HG03342 (cell line): ENCODE results near the gene IER2.

Source experiments
- ATAC-seq: cut with Tn5 transposase; IDR thresholded peaks from one replicate; pipeline ENCODE4 v1.9.1; 2021; ENCODE audit warnings: mild to moderate bottlenecking, moderate library complexity; ENCODE audit not compliant: unreplicated experiment

The IER2 gene

DNA sequence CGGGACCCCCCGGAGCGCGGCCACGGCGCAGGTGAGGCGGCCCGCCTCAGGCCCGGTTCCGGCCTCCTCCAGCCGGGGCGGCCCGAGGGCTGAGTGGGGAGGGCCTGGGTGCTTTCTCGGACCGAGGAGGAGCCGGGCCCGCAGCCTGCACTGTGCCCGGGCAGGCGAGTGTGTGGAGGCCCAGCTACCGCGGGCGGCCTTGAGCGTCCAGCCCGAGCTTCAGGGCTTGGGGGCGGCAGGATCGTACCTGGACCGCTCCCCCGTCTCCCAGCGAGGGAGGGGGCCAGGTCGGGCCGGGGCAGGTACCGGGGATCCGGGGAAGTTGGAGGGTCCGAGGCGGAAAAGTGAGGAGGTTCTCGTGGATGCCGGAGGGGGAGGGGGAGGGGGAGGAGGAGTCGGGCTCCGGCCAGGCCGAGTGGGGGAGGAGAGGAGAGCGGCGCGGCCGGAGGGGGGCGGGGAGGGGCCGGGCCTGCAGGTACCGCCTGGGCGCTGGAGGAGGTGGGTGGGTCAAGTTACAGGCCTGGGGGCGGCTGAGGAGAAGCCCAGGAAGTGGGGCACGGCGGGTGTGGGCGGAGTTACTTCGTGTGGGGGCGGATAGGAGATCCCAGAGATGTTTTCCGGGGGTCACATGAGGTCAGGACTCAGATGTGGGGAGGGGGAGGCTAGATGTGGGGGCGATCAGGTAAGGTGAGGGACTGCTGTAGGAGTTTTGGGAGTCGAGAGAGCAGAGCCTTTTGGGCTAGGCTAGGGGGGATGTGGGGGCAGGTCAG is 31.6 kb upstream of the IER2 start:
- no peak for ATAC-seq

DNA sequence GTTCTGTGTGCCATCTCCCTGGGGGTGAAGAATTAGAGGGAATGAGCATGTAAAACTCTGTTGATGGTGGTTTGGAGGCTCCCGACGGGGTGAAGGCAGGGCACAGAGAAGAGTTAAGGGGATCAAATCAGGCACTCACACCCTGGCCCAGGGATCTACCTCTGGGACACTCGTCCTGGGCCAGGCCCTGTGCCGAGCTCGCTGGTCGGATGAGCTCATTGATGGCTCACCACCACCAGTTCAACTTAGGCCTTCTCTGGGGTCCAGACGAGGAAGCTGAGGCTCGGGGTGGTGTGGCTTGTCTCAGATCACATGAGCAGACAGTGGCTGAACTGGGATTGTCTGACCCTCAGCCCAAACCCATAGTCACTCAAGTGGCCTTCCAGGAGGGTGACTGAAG is 30.6 kb upstream of the IER2 start:
- ATAC-seq, result no peak

DNA sequence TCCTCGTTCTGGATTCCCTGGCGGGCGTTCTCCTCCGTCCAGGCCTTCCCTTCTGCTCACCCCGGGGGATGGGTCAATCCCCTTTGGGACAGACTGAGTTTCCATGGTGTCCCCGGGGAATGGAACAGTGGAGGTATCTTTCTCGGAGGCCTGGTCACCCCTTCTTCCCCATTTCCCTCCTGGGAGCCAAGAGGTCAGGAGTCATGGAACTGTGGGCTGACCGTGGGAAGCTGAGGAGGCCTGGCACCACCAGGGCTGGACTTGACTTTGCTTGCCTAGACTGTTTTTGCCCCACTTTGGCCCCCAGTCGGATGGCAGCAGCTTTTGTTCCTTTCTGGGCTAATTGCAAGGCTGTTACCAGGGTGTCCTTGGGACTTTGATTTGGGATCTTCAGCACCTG is 30.2 kb upstream of the IER2 start:
- no peak for ATAC-seq

GRCh38 chr19:13120817-13121216 is 29.4 kb upstream of the IER2 start:
- no peak for ATAC-seq

DNA sequence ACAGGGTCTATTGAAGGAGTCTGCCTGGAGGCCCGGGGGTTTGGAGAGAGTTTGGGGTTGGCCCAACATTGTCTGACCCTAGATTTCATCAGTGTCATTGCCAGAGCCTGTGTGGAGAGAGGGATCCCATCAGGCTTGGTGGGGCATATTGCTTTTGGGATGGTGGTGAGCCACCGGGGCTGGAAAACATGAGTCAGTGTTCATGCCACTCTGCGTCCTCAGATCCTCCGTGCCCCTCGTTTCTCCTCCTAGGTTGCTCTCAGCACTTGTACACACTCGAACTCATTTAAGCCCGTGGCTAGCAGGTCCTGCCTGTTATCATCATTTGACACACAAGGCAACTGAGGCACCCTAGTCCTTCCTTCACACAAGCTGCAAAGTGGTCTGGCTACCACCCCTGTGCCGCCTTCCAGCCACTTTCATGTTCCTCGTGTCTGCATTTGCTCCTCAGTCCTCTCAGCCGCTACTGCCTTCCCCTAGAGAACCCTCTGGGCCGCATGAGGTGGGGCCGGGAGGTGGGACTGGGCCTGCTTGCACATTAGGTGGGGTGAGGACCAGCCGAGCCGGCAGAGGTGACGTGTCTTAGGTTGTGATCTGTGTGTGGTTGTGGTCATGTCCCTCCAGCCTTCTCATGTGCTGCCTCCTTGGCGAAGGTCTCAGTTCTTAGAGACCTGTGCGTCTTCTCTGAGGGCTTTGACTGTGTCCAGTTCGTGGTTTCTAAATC is 28.5 kb upstream of the IER2 start:
- ATAC-seq, result no peak

DNA sequence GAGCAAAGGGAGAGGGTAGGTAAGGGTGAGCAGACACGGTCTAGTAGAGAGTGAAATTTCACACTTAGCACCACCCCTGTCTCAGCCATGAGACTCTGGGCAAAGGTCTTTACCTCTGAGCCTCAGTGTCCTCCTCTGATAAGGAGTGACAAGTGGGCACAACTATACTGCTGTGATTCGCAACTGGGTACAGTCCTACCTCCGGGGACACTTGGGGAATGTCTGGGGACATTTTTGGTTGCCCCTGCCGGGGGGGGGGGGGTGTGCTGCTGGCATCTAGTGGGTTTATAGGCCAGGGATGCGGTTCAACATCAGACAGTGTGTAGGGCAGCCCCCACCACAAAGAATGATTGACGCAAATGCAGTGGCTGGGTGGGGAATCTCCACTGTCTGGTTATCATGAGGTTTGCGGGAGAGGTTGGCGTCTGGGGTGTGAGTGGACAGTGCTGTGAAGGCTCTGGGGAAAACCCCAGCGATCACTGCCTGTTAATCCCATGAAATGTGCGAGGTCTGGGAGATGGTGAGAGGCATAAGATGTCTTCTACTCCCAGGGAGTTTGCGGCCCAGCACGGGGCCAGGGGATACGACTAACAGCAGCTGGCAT is 27.8 kb upstream of the IER2 start:
- ATAC-seq, result no peak

DNA sequence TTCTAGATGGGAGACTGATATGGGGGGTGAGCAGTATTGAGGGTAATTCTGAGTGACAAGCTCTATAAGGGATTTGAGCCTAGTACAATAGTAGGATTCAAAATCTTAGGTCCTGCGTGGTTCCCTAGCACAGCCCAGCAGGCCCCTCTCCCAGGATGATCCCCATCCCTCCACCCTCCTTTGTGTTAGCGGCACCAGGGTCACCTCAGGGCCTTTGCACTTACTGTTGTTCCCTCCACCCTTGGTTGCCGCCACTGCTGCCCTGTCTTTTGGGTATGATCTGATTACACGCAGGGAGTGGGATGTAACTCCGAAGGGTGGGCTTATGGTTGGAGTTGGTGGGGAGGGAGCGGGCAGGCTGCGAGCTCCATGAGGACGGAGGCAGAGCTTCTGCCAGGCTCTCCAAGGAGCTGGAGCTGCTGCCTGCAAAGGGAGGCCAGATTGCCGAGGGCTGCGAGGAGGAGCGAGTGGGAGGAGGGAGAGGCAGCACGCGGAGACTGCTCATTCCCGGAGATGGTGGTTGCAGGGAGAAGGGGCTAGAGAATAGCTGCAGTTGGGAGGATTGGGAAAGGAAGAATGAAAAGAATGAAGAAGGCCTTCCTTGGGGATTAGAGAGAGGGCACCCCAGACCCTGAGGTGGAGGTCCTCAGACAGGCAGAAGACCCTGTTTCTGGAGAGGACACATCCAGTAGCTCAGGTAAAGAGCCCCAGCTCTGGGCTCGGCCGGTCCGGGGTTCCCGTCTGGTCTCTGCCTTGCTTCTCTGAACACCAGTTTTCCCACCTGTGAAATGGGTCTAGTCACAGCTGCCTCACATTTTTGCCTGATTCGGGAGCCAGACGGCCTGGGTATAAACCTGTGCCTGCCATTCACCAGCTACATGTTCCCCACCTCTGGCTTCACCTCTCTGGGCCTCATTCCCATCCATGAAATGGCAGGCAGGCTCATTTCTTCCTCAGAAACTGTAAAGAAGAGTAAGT is 26.9 kb upstream of the IER2 start:
- no peak for ATAC-seq

DNA sequence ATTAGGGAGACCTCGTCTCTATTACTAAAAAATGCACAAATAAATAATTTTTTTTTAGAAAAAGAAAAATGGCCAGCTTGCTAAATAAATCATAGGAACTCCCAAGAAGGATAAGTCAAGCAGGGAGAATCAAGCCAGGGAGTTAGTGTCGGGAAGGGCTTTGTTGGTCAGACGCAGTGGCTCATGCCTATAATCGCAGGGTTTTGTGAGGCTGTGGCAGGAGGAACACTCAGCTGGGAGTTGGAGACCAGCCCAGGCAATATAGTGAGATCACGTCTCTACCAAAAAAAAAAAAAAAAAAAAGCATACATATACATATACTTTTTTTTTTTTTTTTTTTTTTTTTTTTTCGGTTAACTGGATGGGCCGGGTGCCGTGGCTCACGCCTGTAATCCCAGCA is 23.2 kb upstream of the IER2 start:
- no peak for ATAC-seq

DNA sequence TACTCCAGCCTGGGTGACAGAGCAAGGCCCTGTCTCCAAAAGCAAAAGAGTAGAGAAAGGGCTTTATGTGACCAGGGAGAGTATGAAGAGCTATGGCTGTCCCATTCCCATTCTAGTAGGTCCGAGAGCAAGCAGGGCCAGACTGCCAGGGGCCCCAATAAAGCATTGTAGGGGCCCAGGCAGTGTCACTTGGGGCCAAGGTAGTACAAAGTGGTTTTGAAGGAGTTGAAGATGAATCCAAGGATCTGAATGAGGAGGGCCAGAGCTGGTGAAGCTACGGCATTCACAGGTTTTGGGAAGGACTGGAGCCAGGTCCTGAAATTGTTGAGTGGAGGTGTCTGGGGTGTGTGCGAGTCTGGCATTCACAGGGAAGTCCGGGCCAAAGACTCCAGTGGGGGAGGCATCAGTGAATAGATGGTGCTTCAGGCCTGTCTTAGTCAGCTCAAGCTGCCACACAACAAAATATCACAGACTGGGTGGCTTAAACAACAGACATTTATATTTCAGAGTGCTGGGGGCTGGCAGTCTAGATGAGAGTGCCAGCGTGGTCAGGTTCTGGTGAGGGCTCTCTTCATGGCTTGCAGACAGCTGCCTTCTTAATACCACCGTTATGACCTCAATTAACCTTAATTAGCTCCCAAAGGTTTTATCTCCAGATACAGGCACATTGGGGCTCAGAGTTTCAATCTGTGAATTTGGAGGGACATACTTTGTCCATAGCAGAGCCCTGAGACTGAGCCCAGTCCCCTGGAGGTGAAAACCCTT is 22.2 kb upstream of the IER2 start:
- ATAC-seq, result no peak

DNA sequence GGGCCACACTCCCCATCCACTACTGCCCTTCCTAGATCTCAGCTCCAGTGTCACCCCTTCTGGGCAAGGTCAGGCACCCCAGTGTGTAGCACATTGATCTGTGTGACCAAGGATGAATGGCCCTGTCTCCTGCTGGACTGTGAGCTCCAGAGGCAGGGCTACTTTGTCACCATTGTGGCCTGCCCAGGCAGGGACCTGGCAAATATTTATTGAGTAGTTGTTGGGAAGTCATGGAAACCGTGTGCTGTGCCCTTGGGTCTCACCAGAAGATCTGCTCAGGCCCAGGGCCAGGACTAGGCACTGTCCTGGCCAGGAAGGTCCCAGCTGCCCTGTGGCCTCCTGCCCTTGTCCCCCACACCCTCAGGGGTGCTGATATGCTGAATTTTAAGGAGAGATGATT is 21.6 kb upstream of the IER2 start:
- ATAC-seq, result no peak

GRCh38 chr19:13129384-13129783 is 20.8 kb upstream of the IER2 start:
- no peak for ATAC-seq

DNA sequence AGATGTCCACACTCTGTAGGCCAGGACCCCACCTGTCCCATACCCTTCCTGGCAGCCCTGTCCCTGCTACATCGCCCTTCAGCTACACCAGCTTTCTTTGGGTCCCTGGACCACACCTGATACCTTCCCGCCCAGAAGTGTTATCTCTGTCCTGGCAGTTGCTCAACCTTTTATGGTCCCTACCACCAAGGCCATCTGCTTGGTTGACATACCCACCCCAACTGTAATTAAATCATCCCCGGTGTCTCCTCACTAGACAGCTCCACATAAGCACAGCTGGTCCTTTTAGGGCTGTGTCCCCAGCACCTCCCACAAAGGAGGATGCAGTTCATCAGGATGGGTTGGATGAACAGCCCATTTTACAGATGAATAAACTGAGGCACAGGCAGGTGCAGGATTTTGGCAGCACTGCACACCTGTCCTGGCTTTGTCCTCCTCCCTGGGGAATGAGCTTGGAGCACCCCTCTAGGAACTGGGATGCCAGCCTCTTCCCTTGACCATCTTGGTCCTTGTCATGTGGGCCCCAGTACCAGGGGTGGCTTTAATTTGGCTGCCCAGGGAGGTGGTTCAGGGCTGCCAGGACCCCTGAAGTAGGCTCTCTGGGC is 19.2 kb upstream of the IER2 start:
- no peak for ATAC-seq

DNA sequence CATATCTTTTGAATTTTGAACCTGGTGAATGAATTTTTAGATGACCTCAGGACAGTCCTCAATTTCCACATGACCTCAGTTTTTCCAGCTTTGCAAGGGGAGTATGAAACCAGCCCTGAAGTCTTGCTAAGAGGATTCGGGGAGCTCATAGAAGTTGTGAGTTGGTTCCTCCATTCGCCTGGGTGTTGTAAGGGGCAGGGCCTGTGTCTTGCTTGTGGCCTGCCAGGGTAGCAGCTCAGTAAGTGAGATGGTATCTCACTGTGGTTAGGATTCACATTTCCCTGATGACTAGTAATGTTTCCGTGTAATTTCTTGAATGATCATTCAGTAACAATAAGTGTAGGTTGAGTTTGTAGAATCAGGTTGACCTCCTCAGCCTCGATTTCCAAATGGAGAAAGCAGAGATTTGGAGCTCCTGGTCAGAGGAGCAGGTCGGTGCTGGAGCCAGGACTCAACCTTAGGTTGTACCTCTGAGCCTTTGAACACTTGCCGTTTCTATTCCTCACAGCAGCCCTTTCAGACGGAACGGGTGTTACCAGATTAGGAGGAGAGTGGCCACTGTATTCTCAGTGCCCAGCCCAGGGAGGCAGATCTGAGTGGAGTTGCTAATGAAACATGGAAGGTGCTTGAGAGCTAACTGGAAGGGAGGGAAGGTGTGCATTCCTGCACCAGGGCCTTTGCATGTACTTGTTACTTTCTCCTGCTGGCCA is 17.6 kb upstream of the IER2 start:
- no peak for ATAC-seq

DNA sequence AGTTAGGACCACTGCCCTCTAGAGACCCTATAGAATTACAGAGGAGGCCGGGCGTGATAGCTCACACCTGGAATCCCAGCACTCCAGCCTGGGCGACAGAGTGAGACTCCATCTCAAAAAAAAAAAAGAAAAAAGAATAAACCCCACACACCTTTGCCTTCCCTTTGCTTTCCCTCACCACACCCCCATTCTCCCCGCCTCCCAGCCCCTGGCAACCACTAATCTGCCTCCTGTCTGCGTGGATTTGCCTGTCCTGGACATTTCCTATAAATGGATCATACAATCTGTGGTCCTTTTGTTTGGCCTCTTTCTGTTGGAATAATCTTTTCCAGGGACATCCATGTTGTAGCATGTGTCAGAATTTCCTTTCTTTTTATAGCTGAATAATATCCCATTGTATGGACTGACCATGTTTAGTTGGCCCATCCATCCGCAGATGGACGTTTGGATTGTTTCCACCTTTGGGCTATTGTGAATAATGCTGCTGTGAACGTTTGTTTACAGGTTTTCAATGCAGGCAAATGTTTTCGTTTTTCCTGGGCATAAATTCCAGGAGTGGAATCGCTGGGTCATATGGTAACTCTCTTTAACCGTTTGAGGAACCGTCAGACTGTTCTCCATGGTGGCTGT is 16.9 kb upstream of the IER2 start:
- no peak for ATAC-seq

- ATAC-seq, result no peak
These were observed 15.6 kb upstream of the IER2 start for GRCh38 chr19:13134626-13135025.

DNA sequence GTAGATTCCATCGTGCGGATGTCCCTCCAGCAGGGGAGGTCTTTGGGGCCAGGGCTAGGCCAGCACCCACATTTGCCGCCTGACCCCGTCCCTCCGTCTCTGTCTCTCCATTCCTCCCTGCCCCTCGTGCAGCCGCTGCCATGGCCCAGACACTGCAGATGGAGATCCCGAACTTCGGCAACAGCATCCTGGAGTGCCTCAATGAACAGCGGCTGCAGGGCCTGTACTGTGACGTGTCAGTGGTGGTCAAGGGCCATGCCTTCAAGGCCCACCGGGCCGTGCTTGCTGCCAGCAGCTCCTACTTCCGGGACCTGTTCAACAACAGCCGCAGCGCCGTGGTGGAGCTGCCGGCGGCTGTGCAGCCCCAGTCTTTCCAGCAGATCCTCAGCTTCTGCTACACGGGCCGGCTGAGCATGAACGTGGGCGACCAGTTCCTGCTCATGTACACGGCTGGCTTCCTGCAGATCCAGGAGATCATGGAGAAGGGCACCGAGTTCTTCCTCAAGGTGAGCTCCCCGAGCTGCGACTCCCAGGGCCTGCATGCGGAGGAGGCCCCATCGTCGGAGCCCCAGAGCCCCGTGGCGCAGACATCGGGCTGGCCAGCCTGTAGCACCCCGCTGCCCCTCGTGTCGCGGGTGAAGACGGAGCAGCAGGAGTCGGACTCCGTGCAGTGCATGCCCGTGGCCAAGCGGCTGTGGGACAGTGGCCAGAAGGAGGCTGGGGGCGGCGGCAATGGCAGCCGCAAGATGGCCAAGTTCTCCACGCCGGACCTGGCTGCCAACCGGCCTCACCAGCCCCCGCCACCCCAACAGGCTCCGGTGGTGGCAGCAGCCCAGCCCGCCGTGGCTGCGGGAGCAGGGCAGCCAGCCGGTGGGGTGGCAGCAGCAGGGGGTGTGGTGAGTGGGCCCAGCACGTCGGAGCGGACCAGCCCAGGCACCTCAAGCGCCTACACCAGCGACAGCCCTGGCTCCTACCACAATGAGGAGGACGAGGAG is 14.8 kb upstream of the IER2 start:
- no peak for ATAC-seq

- ATAC-seq, result no peak
These were observed 12.9 kb upstream of the IER2 start for GRCh38 chr19:13137290-13137794.
